Activated naive CD4-positive, alpha-beta T cell treated with anti-CD3 and anti-CD28 coated beads for 36 hours (primary cell): Measurements from ENCODE around the gene GASK1B. TPM values are rescaled to one million over a fixed set of nuclear protein-coding genes. Genes with fewer than 3 reads are reported as not detected.

Experiments
- CTCF ChIA-PET: fragments of 350-600 bp; sonication (Branson Sonifier 250); formaldehyde crosslinking; loops from one replicate; lab custom pipeline; 2021; ENCODE audit warnings: antibody characterized with exemption; lab: Charles Lee
- DNase-seq: peaks from one replicate; pipeline ENCODE4 v3.0.0-alpha.2; 2020
- H3K27ac Mint-ChIP-seq: one replicate; pipeline ENCODE4 v1.8.0; 2021; ENCODE audit warnings: mild to moderate bottlenecking, mixed read lengths
- H3K27me3 Mint-ChIP-seq: one replicate; pipeline ENCODE4 v1.8.0; 2021; ENCODE audit warnings: low read depth, mixed read lengths
- H3K36me3 Mint-ChIP-seq: one replicate; pipeline ENCODE4 v1.8.0; 2021; ENCODE audit warnings: low read depth, mixed read lengths
- H3K4me1 Mint-ChIP-seq: one replicate; pipeline ENCODE4 v1.8.0; 2021; ENCODE audit warnings: low read depth, mixed read lengths
- H3K4me3 Mint-ChIP-seq: one replicate; pipeline ENCODE4 v1.8.0; 2021; ENCODE audit warnings: mild to moderate bottlenecking, moderate library complexity, mixed read lengths
- H3K9me3 Mint-ChIP-seq: one replicate; pipeline ENCODE4 v1.8.0; 2021; ENCODE audit warnings: mixed read lengths
- intact Hi-C: fragments of 100-400 bp; cut with micrococcal nuclease; formaldehyde crosslinking; loops from one replicate; pipeline ENCODE4 v1.15.1; 2023
- total RNA-seq, 2 experiments: library from RNA; stranded (reverse); gene quantifications; one replicate each; pipeline ENCODE4 v1.2.3, GENCODE V29; 2021

Gene GASK1B
- total RNA-seq, result not detected

DNA sequence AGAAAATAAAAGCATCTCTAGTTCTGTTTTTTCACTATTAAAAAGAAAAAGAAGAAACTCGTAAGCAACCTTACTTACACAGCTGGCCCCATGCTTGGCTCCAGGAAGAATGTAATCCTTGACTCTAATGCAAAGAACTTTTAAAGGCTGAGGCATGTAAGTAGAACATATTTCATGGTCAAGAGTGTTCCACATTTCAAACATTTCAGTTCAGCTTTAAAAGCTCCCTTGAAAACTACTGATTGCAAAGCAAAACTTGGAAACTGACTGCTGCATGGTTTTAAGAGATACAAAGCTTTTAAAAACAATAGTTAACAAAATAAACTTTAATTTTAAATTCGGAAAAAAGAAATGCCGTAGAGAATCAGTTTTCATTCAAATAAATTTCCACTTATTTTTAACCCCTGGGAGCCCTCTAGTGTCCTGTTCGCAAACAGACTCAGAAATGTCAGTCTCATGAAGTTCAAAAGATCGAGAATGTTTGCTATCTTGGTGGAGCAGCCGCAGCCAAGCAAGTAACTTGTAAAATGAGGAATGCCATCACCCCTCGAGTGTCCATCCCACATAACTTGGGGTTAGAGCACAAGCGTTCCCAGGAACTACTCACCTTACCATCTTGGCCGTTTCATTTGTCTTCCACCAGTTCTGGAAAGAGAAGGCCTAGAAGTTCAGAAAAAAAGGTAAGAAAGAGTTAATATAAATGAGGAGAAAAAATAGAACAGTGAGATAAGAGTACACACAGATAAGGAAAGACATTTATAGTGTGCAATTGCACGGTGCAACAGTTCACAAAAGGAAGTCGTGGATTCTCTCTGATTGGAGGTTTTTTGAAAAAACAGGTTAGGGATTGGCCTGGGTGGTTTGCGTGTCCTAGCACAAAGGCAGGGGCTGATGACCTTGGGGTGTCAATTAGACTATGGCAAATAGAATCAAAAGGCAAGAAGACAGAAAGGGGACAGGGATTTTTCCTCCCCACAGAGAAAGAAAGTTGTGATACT is at the start of gene GASK1B:
Gene GASK1B (minus strand): TSS at position 765 of the 998 bp plus-strand sequence. CDS start 1,650 bp downstream, outside the sequence.
- CTCF ChIA-PET, result interaction anchor here (0.6 to 1.6 kb wide), 7 partner anchors 16 to 1071 kb away, joined by 3 to 5 read pairs (median 3); no protein-coding TSS in a partner anchor
- Mint-ChIP-seq H3K36me3 (no peaks in the 10 kb centered on the region), H3K4me3 (no peak within 1 kb of the TSS), H3K27me3 (peaks cover 27% of the 10 kb centered on the region), H3K4me1 (peaks cover 5% of the 10 kb centered on the region), H3K27ac (no peak within 1 kb of the TSS), H3K9me3 (no peaks in the 10 kb centered on the region)
- DNase-seq, result peak; percentile 40
- intact Hi-C loops, result loop anchor here (1.0 to 5.0 kb wide), 2 partner anchors 80 to 180 kb away; no protein-coding TSS in a partner anchor

DNA sequence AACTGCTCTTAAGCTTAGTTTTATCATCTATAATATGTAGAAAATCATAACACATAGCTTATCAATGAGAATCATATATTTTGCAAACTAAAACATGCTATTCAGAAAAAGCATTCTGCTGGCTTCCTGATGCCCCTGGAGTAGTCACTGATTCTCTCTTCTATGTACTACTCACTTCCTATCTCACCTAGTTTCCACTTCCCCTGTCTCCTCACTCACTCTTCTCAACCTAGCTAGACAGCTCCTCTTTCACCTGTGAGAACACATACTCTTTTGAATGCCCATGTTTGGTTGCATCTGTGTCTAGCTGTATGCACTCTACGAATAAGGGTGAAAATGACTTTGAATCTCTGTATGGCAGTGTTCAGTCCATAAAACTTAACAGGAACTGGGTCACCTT is 46.8 kb upstream of the GASK1B start:
- no peaks in the 10 kb centered on the region for H3K4me1 Mint-ChIP-seq
- H3K27me3 Mint-ChIP-seq, result peaks cover 4% of the 10 kb centered on the region
- no peaks in the 10 kb centered on the region for H3K36me3 Mint-ChIP-seq
- H3K27ac Mint-ChIP-seq, result no peak overlapping the region
- intact Hi-C loops, result no loop called here
- DNase-seq, result no peak
- CTCF ChIA-PET, result interaction anchor here (0.8 kb wide), 1 partner anchor 33 kb away, joined by 3 read pairs; no protein-coding TSS in a partner anchor
- no peaks in the 10 kb centered on the region for H3K9me3 Mint-ChIP-seq
- no peak overlapping the region for H3K4me3 Mint-ChIP-seq

DNA sequence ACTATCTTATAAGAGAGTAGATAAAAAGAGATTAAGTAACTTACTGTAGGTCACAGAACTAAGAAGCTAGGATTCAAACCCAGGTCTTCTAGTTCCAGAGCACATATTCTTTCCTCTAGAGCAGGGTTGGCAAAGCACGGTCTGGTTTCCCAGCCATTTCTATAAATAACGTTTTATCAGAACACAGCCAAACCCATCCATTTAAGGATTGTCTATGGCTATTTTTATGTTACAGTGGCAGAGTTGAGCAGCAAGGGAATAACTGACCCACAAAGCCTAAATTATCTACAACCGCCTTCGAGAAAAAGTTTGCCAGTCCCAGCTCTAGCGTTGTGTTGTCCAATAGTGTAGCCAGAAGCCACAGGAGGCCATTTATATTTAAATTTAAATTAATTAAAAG is 44.9 kb upstream of the GASK1B start:
- H3K36me3 Mint-ChIP-seq, result no peaks in the 10 kb centered on the region
- peaks cover 4% of the 10 kb centered on the region for H3K27me3 Mint-ChIP-seq
- H3K4me3 Mint-ChIP-seq, result no peak overlapping the region
- H3K27ac Mint-ChIP-seq, result no peak overlapping the region
- CTCF ChIA-PET, result no interaction called here
- no peak for DNase-seq
- intact Hi-C loops, result no loop called here
- H3K4me1 Mint-ChIP-seq, result no peaks in the 10 kb centered on the region
- H3K9me3 Mint-ChIP-seq, result no peaks in the 10 kb centered on the region

DNA sequence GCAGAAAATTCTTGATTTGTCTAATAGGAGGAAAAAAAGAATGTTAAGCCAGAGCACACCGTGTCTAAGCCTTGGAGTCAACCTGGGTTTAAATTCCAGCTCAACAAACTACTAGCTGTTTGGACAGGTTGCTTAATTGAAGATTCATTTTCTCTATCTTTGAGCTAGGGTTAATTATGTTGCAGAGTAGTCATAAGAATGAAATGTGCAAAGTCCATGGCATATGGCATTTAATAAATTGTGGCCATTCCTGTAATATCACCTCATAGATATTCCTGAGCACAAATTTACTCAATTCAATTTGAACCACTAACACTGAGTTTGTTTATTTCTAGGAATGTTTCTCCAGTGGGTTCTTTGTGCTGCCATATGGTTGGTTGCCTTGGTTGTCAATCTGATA is 42.0 kb upstream of the GASK1B start:
- CTCF ChIA-PET, result no interaction called here
- H3K4me3 Mint-ChIP-seq, result no peak overlapping the region
- H3K27me3 Mint-ChIP-seq, result peaks cover 15% of the 10 kb centered on the region
- no peak for DNase-seq
- H3K4me1 Mint-ChIP-seq, result peaks cover 11% of the 10 kb centered on the region
- H3K27ac Mint-ChIP-seq, result no peak overlapping the region
- intact Hi-C loops, result loop anchor here (5.0 kb wide), 1 partner anchor 457 kb away; the partner anchor contains the start of genes C4orf46 and ETFDH
- no peaks in the 10 kb centered on the region for H3K9me3 Mint-ChIP-seq
- no peaks in the 10 kb centered on the region for H3K36me3 Mint-ChIP-seq

DNA sequence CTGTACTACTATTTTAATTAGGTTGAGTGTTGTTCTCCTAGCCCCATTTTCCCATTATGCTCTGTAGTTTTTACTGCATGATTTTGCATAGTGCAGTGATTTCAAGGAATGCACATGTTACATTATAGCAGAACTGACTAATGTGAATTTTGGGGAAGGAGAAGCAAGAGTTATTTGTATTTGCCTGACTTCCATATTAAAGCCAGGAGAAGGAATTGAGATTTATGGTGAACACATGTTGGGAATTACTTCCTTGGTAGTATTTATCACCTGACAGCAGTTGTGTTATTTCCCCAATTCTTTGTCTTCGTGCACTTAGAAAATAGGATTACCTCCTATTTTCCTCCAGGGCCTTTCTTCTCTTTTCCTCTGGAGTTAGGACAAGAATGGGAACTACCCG is 40.6 kb upstream of the GASK1B start:
- Mint-ChIP-seq H3K9me3 (no peaks in the 10 kb centered on the region), H3K4me1 (peaks cover 19% of the 10 kb centered on the region), H3K4me3 (no peak overlapping the region), H3K27me3 (peaks cover 21% of the 10 kb centered on the region), H3K27ac (no peak overlapping the region), H3K36me3 (no peaks in the 10 kb centered on the region)
- DNase-seq, result no peak
- CTCF ChIA-PET, result no interaction called here
- intact Hi-C loops, result loop anchor here (5.0 kb wide), 1 partner anchor 459 kb away; the partner anchor contains the start of genes C4orf46 and ETFDH

DNA sequence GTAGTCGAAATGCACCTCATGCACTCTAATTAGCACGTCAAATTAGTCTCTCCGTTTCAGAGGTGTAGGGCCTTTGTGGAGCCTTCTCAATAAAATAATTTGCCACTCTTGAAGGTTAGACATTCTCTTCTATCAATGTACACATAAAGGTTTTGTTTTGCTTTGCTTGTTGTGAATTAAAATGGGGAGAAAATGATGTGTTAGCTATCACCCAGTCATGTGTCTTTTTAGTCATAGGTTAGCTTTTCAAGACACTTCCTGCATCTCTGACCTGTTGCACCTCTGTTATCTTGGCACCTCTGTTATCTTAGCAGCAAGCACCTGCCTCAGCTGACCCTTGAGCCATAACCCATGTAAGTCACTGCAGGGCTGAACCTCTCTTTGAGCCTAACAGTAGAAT is 38.4 kb upstream of the GASK1B start:
- Mint-ChIP-seq H3K36me3 (no peaks in the 10 kb centered on the region), H3K27ac (no peak overlapping the region), H3K27me3 (peaks cover 26% of the 10 kb centered on the region), H3K9me3 (no peaks in the 10 kb centered on the region), H3K4me1 (peaks cover 21% of the 10 kb centered on the region), H3K4me3 (peak overlapping the region; percentile 14)
- intact Hi-C loops, result loop anchor here (5.0 kb wide), 1 partner anchor 461 kb away; the partner anchor contains the start of genes C4orf46 and ETFDH
- CTCF ChIA-PET, result interaction anchor here (1.0 kb wide), 1 partner anchor 16 kb away, joined by 3 read pairs; no protein-coding TSS in a partner anchor
- DNase-seq, result no peak

DNA sequence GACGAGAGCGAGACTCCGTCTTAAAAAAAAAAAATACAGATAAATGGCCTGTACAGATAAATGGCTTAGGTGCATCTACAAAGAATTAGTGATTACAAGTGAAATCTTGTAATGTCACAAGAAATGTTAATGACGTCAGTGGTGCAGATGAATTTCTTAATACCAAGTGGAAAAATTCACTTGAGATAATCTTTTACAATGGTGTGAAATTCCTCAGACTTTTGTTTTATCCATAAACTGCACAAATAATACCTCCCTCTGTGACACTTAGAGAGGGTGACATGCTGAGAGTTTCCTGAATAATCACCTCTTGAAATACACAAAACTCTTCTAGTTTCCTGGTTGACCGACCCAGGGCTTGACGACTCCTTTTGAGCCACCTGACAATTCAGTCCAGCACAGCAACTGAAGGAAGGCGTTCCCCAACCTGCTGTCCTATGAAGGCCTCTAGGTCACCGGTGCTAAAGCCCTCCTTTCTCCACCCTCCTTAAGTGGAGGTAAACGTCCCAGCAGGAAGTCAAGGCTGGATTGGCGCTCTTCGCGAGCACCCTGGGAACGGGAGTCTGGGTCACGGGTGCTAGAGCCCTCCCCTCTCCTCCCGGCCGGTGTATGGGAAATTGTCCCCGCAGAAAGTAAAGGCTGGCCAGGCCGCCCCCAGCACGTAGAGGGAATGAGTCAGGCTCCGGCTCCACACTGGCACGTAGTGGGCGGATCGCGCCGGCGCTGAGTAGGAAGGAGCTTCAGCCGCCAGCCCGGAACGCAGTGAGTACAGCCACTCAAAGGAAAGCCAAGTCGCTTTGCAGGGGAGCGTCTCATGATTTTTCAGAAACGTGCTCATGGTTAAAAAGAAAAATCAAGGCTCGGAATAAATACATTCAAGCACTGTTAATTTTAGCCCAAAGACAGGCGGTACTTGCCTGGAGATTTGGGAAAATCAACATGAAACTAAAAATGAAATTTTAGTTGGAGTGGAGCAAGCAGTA is 37.3 kb upstream of the GASK1B start, which contains the start of gene TMEM144:
Gene TMEM144 (plus strand): TSS at position 662 of the 983 bp plus-strand sequence. CDS start 2,182 bp downstream, outside the sequence.
- CTCF ChIA-PET, result interaction anchor here (1.0 kb wide), 1 partner anchor 14 kb away, joined by 3 read pairs; no protein-coding TSS in a partner anchor
- Mint-ChIP-seq H3K36me3 (no peaks in the 10 kb centered on the region), H3K4me3 (peak within 1 kb of the TSS; percentile 70), H3K27me3 (peaks cover 26% of the 10 kb centered on the region), H3K4me1 (peaks cover 21% of the 10 kb centered on the region), H3K9me3 (no peaks in the 10 kb centered on the region), H3K27ac (no peak within 1 kb of the TSS)
- intact Hi-C loops, result loop anchor here (1.0 to 5.0 kb wide), 2 partner anchors 17 to 462 kb away; partner anchors contain the start of genes C4orf46 and ETFDH
- peak; percentile 66 for DNase-seq

DNA sequence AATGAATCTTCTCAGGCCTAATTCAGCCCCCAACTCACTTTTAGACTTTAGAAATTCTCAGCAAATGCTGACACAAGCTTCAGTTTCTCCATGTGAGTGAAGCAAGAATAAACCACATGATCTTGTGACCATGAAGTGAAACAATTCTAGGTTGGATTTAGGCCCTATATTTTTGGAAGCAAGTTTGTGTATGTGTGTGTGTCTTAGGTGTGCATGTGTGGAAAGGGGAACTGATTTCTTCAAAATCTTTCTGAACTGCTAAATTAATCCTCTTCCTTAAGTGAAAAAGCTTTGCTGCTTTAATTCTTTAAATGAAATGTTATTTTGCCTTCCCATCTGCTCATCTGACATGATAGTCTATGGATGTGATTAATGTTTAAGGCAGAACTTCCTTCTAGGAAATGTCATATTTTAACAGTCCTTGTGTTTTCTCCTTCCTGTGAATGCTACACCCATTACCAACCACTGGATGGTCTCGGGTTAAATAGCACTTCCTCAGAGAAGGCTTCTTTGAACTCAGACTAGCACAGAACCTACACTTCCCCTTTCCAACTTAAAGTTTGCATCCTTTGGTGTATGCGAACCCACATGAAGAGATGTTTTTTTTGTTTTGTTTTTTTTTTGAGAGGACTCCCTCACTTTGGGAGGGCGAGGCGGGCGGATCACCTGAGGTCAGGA is 36.3 kb upstream of the GASK1B start:
- Mint-ChIP-seq H3K4me1 (peaks cover 21% of the 10 kb centered on the region), H3K4me3 (no peak overlapping the region), H3K27ac (no peak overlapping the region), H3K9me3 (no peaks in the 10 kb centered on the region), H3K27me3 (peaks cover 26% of the 10 kb centered on the region), H3K36me3 (no peaks in the 10 kb centered on the region)
- no peak for DNase-seq
- CTCF ChIA-PET, result no interaction called here
- intact Hi-C loops, result no loop called here

DNA sequence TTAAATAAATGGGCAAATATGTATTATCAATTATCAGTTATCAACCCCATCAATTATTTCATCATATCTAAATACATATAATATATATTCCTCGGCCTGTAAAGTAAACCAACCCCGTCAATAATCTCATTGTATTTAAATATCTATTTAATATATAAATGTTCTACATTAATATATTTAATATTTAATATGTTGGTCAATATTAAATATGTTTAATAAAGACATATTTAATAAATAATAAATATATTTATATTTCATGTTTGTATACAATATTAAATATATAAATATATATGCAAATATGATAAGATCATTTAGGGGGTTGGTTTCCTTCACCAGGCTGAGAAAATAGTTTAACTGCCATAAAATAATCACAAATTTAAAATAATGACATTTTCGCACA is 31.1 kb upstream of the GASK1B start:
- intact Hi-C loops, result no loop called here
- CTCF ChIA-PET, result no interaction called here
- no peak for DNase-seq
- H3K9me3 Mint-ChIP-seq, result no peaks in the 10 kb centered on the region
- no peak overlapping the region for H3K4me3 Mint-ChIP-seq
- H3K27ac Mint-ChIP-seq, result no peak overlapping the region
- peaks cover 8% of the 10 kb centered on the region for H3K27me3 Mint-ChIP-seq
- peaks cover 3% of the 10 kb centered on the region for H3K4me1 Mint-ChIP-seq
- no peaks in the 10 kb centered on the region for H3K36me3 Mint-ChIP-seq

DNA sequence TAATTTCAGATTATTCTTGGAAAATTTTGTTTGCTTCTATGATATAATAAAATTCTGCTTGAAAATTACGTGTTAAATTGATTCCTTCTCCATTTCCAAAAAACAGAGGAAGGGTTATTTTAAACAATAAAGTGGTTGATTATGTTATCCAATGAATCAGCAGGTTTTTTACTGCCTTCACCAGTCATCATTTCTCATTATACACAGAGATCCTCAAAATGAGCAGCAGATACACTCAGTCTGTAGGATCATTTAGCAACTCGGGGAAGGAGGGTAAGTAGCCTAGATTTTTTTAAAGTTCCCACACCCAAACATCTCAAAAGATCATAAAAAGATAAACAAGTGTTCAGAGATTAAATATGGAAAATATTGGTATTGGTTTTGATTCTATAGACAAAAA is 30.6 kb upstream of the GASK1B start:
- peaks cover 8% of the 10 kb centered on the region for H3K27me3 Mint-ChIP-seq
- peaks cover 2% of the 10 kb centered on the region for H3K4me1 Mint-ChIP-seq
- H3K36me3 Mint-ChIP-seq, result no peaks in the 10 kb centered on the region
- CTCF ChIA-PET, result no interaction called here
- intact Hi-C loops, result no loop called here
- no peak overlapping the region for H3K4me3 Mint-ChIP-seq
- H3K27ac Mint-ChIP-seq, result no peak overlapping the region
- no peak for DNase-seq
- no peaks in the 10 kb centered on the region for H3K9me3 Mint-ChIP-seq

DNA sequence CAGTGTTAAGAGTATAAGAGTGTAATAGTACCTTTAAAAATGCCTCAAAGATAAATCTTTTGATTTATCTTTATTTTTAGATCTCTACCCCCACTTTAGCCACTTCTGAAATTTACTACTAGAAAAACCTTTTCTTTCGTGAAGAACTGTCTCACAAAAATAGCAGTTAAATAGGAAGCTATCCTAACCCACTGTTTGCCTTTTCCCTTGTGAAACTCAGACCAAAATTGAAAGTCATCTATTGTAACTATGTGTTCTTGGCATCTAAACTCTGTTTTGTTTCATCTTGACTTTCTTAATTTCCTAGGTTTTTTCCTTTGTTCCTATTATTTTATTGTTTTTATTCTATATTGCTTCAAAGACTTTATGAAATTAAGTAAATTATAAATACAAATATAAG is 29.7 kb upstream of the GASK1B start:
- intact Hi-C loops, result no loop called here
- no peaks in the 10 kb centered on the region for H3K9me3 Mint-ChIP-seq
- no peak overlapping the region for H3K27ac Mint-ChIP-seq
- no peak overlapping the region for H3K4me3 Mint-ChIP-seq
- CTCF ChIA-PET, result interaction anchor here (0.6 kb wide), 2 partner anchors 186 to 223 kb away, joined by 3 to 4 read pairs; no protein-coding TSS in a partner anchor
- no peaks in the 10 kb centered on the region for H3K4me1 Mint-ChIP-seq
- no peak for DNase-seq
- peaks cover 1% of the 10 kb centered on the region for H3K27me3 Mint-ChIP-seq
- H3K36me3 Mint-ChIP-seq, result no peaks in the 10 kb centered on the region
